HG03558 (cell line): ENCODE measurements around the gene NDUFAF2.
"Not testable (repeated sequence)": the region's sequence is repeated elsewhere in the genome, so short reads cannot be mapped to it uniquely, and the experiment has no call there.

Experiments
- ATAC-seq: cut with Tn5 transposase; IDR thresholded peaks from one replicate; pipeline ENCODE4 v1.9.1; 2021; ENCODE audit warnings: moderate number of reproducible peaks; ENCODE audit not compliant: unreplicated experiment; ENCODE audit errors: extremely low read depth

NDUFAF2 gene

DNA sequence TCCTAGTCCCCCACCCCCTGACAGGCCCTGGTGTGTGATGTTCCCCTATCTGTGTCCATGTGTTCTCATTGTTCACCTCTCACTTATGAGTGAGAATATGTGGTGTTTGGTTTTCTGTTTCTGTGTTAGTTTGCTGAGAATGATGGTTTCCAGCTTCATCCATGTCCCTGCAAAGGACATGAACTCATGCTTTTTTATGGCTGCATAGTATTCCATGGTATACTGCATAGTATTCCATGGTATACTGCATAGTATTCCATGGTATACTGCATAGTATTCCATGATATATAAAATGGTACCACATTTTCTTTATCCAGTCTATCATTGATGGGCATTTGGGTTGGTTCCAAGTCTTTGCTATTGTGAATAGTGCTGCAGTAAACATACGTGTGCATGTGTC, 86.3 kb downstream of the NDUFAF2 start:
- ATAC-seq = not testable (repeated sequence)

GRCh38 chr5:61044545-61044944, 99.5 kb downstream of the NDUFAF2 start:
- ATAC-seq = no peak

- ATAC-seq = no peak
These were observed 102.3 kb downstream of the NDUFAF2 start for GRCh38 chr5:61047346-61047745.

DNA sequence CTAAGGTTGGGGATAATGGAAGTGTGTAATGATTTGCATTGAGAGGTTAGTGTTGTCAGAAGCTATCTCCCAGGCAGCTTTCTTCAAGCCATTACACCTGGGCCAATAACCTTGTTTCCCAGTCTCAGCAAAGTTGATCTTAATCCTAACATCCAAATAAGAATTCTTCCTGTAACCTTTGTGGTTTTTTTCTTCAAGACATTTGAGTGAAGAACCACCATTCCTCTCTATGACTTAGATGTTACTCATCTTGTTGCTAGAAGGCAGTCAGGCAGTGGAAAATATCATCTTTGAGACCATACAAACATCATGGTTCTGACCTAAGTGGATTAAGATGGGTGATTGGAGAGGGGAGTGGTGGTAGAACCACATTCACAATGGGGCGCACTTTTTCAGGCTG, 103.5 kb downstream of the NDUFAF2 start:
- ATAC-seq = no peak

DNA sequence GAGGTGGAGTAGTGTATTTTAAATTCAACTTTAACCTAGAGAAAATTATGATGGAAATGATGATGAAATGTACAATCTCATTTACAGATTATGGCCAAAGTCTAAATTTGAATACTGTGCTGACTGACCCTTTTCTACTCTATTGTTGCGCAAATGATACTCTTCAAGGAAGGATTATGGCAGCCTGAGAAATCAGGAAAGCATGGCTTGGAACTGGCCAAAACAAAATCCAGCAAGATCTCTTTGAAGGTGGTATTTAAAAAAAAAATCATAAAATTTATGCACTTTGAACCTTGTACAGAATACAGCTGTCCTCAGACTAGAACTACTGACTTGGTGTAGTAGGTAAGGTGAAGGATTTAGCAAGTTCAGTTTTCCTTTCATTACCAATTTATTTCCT, 105.3 kb downstream of the NDUFAF2 start:
- ATAC-seq = no peak

DNA sequence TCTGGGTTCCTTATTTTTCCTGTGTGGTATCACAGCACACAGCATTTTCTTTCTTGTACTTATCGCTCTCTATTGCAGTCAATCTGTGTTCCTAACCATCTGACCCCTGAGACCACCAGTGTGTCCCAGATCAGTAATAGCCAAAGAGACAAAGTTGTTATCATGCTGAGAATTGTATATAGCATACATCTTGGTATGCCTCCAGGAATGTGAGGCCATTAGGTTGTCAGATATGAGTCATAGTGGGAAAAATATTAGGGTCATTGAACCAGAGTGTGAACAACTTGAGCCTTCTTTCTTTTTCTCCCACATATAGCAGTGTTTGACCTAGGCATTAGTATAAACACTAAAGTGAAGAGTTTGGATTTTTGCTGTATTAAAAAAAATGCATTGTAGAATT, 106.3 kb downstream of the NDUFAF2 start:
- no peak for ATAC-seq

- ATAC-seq = no peak
These were observed 107.9 kb downstream of the NDUFAF2 start for GRCh38 chr5:61052882-61053281.

- ATAC-seq = no peak
These were observed 108.9 kb downstream of the NDUFAF2 start for GRCh38 chr5:61053937-61054336.

- no peak for ATAC-seq
These were observed 110.5 kb downstream of the NDUFAF2 start for GRCh38 chr5:61055434-61056006.

- ATAC-seq = no peak
These were observed 114.5 kb downstream of the NDUFAF2 start for GRCh38 chr5:61059499-61059898.

- no peak for ATAC-seq
These were observed 124.1 kb downstream of the NDUFAF2 start for GRCh38 chr5:61069150-61069549.

- no peak for ATAC-seq
These were observed 126.5 kb downstream of the NDUFAF2 start for GRCh38 chr5:61071526-61071925.

- no peak for ATAC-seq
These were observed 131.6 kb downstream of the NDUFAF2 start for GRCh38 chr5:61076626-61077025.

DNA sequence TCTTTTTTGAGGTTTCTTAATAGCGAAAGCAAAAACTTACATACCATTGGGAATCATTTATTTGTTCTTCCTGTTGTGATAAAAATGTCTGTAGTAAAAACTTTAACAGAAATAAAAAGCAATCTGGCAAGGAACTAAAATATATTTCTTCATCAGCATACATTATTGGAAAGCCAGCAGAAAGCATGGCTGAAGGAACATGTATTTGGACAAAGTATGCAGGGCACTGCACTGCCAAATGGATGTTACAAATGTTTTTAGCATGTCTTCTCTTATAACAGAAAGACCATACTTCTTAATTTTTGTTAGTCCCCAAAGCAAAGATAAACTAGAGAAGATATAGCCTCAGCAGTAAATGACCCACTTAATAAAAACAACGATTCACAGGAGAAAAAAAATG, 136.7 kb downstream of the NDUFAF2 start:
- no peak for ATAC-seq

DNA sequence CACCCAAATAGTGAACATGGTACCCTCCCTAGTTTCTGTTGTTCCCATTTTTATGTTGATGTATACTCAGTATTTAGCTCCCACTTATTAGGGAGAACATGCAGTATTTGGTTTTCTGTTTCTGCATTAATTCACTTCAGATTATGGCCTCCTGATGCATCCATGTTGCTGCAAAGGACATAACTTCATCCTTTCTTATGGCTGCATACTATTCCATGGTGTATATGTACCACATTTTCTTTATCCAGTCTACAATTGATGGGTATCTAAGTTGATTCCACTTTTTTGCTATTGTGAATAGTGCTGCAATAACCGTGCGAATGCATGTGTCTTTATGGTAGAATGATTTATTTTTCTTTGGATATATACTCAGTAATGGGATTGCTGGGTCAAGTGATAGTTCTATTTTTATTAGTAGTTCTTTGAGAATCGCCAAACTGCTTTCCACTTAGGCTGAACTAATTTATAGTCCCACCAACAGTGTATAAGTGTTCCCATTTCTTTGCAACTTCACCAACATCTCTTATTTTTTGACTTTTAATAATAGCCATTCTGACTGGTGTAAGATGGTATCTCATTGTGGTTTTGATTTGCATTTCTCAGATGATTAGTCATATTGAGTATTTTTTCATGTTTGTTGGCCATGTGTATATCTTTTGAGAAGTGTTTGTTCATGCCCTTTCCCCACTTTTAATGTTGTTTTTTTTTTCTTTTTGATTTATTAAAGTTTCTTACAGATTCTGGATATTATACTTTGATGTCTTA, 137.7 kb downstream of the NDUFAF2 start:
- no peak for ATAC-seq

- ATAC-seq = no peak
These were observed 139.7 kb downstream of the NDUFAF2 start for GRCh38 chr5:61084658-61085057.

DNA sequence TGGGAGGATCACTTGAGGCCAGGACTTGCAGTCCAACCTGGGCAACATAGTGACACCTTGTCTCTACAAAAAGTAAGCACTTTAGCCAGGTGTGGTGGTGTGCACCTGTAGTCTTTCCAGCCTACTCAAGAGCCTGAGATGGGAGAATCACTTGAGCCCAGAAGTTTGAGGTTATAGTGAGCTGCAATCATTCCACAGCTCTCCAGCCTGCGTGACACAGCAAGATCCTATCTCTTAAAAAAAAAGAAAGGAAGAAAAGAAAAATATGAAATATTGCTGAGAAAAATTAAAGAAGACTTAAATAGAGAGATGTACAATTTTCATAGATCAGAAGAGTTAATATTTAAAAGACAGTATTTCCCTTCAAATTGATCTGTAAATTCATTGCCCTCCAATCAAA, 140.9 kb downstream of the NDUFAF2 start:
- no peak for ATAC-seq

DNA sequence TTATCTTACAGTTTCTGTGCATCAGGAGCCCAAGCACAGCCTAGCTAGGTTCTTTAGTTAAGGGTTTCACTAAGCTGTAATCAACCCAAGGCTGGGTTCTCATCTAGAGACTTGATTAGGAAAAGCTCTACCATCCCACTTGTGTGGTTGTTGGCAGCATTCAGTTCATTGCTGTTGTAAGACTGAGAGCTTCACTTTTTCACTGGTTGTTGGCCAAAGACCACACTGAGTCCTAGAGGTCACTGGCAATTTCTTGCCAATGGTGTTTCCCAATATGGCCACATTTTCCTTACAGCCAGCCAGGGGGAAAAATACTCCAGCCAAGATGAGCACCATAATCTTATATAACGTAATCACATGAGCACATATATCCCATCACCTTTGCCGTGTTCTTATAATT, 142.9 kb downstream of the NDUFAF2 start:
- no peak for ATAC-seq

DNA sequence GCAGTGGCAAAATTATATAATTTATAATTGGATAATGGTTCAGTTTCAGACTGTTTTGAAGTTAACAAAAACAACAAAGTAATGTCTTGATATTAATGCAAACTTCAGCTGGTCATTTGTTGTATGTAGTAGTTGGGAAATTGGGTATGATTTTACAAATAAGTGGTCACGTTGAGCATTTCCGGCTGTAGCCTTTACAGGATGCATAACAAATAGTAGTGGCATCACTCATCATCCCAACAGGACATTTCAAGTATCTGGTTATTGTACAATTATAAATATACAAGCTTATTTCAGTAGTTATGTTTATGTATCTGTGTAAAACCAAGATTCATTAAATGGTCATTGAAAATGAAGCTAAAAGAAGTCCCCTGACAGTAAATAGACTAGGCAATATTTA, 144.3 kb downstream of the NDUFAF2 start:
- ATAC-seq = no peak

DNA sequence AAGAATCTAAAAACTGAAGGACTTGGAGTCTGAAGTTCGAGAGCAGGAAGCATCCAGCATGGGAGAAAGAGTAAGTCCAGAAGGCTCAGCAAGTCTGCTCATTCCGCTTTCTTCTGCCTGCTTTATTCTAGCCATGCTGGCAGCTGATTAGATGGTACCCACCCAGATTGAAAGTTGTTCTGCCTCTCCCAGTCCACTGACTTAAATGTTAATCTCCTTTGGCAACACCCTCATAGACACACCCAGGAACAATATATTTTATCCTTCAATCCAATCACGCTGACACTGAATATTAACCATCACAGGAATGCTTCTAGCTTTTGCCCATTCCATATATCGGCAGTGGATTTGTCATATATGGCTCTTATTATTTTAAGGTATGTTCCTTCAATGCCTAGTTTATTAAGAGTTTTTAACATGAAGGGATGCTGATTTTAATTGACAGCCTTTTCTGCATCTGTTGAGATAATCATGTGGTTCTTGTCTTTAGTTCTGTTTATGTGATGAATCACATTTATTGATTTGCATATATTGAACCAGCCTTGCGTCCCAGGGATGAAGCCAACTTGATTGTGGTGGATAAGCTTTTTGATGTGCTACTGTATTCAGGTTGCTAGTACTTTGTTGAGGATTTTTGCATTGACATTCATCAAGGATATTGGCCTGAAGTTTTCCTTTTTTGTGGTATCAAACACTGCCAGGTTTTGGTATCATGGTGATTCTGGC, 148.2 kb downstream of the NDUFAF2 start:
- not testable (repeated sequence) for ATAC-seq

DNA sequence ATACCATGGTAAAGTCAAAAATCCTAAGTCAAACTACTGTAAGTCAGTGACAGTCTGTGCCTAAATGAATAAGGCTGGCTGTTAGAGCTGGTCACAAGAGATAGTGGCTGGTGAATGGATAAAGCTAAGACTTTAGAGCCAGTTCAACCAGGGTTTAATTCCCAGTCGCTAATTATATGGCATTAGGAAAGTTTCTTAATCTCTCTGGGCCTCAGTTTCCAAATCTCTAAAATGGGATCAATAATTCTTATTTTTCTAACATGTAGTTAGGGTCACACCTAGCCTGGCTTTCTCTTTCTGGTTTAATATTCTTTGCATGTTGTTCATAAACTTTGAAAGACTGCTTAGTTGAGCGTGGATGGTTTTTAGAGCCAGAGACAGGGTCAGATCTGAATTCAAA, 152.5 kb downstream of the NDUFAF2 start:
- no peak for ATAC-seq
